ENCODE results near the gene LONRF2.

- TF ChIP-seq CTCF (IDR thresholded peaks at IDR 0.05; ENCODE audit: low read depth, low read length): no peak
- no peak for TF ChIP-seq EZH2phosphoT487 (IDR thresholded peaks at IDR 0.05; ENCODE audit: low read depth)
Observed at GRCh38 chr2:100267751-100268150, 54.5 kb downstream of the LONRF2 start.

Data from OCI-LY3 (cell line).